Lower leg skin (tissue), 4 donors: Measurements from ENCODE around the gene KCNT2. TPM values are rescaled to one million over a fixed set of nuclear protein-coding genes. Genes with fewer than 3 reads are reported as not detected.
A peak's percentile ranks its signal among the peaks of the same experiment; 100 is the strongest.

ENCODE experiments used
- DNase-seq, 2 donors: peaks; one replicate each; pipeline ENCODE4 v3.0.0-alpha.2; 2019; ENCODE audit warnings: low spot score in 2 of 2
- H3K4me3 ChIP-seq: fragments of 200-600 bp; sonication (generic); 2 replicates; pipeline ENCODE4 v1.5.1; 2017; ENCODE audit warnings: mild to moderate bottlenecking, low read depth; ENCODE audit not compliant: poor library complexity, severe bottlenecking
- POLR2A ChIP-seq, 2 donors: fragments of 450-650 bp; IDR thresholded peaks; one replicate each; pipeline ENCODE4 v1.6.1; 2016 to 2017; ENCODE audit warnings: antibody characterized with exemption in 2 of 2, mild to moderate bottlenecking in 1 of 2, moderate library complexity in 1 of 2
- WGBS, 2 donors: methylation state at CpG; one replicate each; pipeline ENCODE4 v1.1.5; 2018; 5-methylcytosine and 5-hydroxymethylcytosine counted together
- intact Hi-C: fragments of 100-400 bp; cut with DNase I; formaldehyde crosslinking; loops from one replicate; pipeline ENCODE4 v1.15.0; 2023; ENCODE audit warnings: low total_unique reads
- total RNA-seq, 4 donors: library from RNA; depleted of rRNA; stranded (reverse); fragments of >200 nt; gene quantifications; one replicate each; pipeline ENCODE4 v1.1.0, GENCODE V29; 2016
- TF ChIP-seq, protein P1 (sequence below), 3 donors: fragments of 450-650 bp; IDR thresholded peaks; one replicate each; pipeline ENCODE4 v1.5.1; 2016; ENCODE audit warnings: antibody characterized with exemption in 3 of 3, mild to moderate bottlenecking in 3 of 3, moderate library complexity in 2 of 3

The KCNT2 gene
- total RNA-seq, 4 donors from 2014 or later = 0.34 to 0.97 (median 0.79) TPM

DNA sequence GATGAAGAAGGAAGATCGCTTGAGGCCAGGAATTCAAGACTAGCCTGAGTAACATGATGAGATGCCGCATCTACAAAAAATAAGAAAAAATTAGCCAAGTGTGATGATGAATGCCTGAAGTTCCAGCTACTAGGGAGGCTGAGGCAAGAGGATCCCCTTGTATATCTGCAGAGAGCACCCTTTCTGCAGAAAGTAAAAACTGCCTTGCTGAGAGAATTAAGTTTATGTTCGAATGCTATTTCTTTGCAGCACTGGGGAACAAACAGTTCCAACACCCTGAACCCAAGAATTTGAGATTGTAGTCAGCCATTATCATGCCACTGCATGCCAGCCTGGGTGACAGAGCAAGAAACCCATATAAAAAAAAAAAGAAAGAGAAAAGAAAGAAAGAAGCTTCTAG is 20.6 kb upstream of the KCNT2 start:
- WGBS, 2 donors = 94 to 98% methylated on average over 3 of the region's 3 CpGs
- intact Hi-C loops = no loop called here
- TF ChIP-seq POLR2A (IDR thresholded peaks at IDR 0.05) = no peak
- TF ChIP-seq, protein P1, sequence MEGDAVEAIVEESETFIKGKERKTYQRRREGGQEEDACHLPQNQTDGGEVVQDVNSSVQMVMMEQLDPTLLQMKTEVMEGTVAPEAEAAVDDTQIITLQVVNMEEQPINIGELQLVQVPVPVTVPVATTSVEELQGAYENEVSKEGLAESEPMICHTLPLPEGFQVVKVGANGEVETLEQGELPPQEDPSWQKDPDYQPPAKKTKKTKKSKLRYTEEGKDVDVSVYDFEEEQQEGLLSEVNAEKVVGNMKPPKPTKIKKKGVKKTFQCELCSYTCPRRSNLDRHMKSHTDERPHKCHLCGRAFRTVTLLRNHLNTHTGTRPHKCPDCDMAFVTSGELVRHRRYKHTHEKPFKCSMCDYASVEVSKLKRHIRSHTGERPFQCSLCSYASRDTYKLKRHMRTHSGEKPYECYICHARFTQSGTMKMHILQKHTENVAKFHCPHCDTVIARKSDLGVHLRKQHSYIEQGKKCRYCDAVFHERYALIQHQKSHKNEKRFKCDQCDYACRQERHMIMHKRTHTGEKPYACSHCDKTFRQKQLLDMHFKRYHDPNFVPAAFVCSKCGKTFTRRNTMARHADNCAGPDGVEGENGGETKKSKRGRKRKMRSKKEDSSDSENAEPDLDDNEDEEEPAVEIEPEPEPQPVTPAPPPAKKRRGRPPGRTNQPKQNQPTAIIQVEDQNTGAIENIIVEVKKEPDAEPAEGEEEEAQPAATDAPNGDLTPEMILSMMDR (IDR thresholded peaks at IDR 0.05) = no peak
- DNase-seq = no peak
- H3K4me3 ChIP-seq = no peak overlapping the region

DNA sequence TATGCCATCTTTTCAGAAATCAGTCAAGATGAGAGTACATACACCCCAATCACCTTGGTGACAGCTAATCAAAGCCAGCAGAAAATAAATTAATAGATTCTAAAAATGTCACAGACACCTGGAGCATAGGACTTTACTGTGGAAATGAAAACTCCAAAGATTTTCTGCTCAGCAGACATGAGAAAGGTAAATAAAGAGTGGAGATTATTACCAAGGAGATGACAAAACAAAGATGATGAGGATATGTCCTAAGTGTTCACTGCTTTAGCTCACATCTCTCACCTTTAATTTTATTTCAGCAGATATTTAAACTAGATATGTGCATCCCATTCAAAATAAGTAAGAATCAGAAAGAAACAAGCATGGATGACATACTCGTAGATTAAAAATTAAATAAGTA is 14.8 kb upstream of the KCNT2 start:
- H3K4me3 ChIP-seq = no peak overlapping the region
- intact Hi-C loops = no loop called here
- WGBS, 2 donors = 89 to 90% methylated on average over 1 of the region's 1 CpG
- no peak for DNase-seq
- TF ChIP-seq POLR2A (IDR thresholded peaks at IDR 0.05) = no peak

DNA sequence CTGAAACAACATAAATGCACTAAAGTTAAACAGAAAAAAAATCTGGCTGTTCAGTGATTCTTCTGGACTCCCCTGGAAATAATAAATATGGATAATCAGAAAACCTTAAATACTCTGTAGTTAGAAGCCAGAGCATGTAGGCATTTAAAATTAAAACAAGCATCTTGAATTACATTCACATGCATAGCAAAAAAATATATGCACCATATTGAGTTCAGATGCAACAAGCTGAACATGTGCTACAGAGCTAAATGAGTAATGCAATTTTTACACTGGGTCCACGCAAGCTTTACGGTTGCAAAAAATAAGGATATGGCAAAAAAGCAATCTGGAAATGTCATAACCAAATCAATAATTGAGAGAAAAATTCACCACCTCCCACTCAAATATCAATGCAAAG is 11.5 kb upstream of the KCNT2 start:
- DNase-seq = no peak
- intact Hi-C loops = no loop called here
- H3K4me3 ChIP-seq = no peak overlapping the region
- TF ChIP-seq POLR2A (IDR thresholded peaks at IDR 0.05) = no peak
- TF ChIP-seq, protein P1 (IDR thresholded peaks at IDR 0.05) = no peak
- WGBS, 2 donors = 90 to 94% methylated on average over 2 of the region's 2 CpGs

DNA sequence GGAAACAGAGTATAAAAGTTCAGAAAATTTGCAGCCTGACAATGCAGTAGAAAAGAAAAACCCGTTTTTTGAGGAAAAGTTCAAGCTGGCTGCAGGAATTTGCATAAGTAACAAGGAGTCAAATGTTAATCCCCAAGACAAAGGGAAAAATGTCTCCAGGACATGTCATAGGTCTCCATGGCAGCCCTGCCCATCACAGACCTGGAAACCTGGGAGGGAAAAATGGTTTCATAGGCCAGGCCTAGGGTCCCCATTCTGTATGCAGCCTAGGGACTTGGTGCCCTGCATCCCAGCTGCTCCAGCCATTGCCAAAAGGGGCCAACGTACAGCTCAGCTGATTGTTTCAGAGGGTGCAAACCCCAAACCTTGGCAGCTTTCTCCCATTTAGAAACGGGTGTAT is 3.6 kb upstream of the KCNT2 start:
- WGBS, 2 donors = 71 to 86% methylated on average over 3 of the region's 3 CpGs
- intact Hi-C loops = no loop called here
- H3K4me3 ChIP-seq = no peak overlapping the region
- no peak for TF ChIP-seq POLR2A (IDR thresholded peaks at IDR 0.05)
- TF ChIP-seq, protein P1 (IDR thresholded peaks at IDR 0.05) = no peak
- no peak for DNase-seq

DNA sequence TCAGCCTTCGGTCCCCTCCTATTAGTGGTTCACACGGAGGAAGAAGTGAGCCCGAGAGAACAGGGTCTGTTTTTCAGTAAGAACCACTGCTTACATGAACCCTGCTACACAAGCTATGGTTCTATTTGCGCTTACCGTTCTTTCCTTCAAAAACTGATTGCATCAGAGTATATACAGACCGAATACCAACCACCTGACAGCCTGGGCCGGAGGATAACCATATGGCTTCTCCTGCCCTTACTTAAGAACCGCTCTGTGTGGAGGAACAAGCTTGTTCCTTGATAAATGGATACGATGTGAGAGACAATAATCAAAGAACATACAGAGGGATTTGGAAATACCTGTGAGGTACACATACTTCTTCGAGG is 1.1 kb upstream of the KCNT2 start:
- no peak overlapping the region for H3K4me3 ChIP-seq
- intact Hi-C loops = no loop called here
- WGBS, 2 donors = 45 to 48% methylated on average over 10 of the region's 10 CpGs

DNA sequence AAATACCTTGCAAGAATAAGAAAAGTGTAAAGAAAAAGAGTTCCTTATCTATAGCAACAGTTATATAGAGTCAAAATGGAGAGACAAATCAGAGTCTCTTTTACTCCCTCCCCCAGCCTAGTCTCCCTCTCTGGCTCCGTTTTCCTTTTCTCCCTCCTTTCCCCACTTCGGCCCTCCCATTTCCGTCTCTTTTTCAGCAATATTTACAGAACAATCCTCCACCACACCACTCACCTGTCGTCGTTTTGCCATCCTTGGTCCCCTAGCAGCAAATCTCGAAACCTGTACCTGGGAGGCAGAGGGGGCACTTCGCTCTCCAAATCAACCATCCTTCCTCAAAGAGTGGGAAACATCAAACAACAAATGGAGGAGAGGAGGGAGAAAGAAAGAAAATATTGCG is 259 bp downstream of the KCNT2 start:
- no peak for DNase-seq
- 0 to 2% methylated on average over 8 of the region's 8 CpGs for WGBS, 2 donors
- intact Hi-C loops = no loop called here
- no peak for TF ChIP-seq POLR2A (IDR thresholded peaks at IDR 0.05)
- TF ChIP-seq, protein P1 (IDR thresholded peaks at IDR 0.05) = no peak
- H3K4me3 ChIP-seq = peak overlapping the region; percentile 41

More for the DNA sequence above, 1.1 kb upstream of the KCNT2 start:
- TF ChIP-seq POLR2A (IDR thresholded peaks at IDR 0.05) = no peak
- TF ChIP-seq, protein P1 (IDR thresholded peaks at IDR 0.05) = no peak
- DNase-seq = no peak
